Loucy (cell line): ENCODE results near the gene RFXAP.

Experiments
- H2AFZ ChIP-seq: fragments of 200-600 bp; sonication (generic); 2 replicates; pipeline ENCODE4 v1.6.0; 2016; ENCODE audit warnings: antibody characterized with exemption, mild to moderate bottlenecking, low read length, moderate library complexity
- H3F3A ChIP-seq: fragments of 200-600 bp; 2 replicates; pipeline ENCODE4 v1.6.0; 2016; ENCODE audit warnings: antibody characterized with exemption, low read depth, mild to moderate bottlenecking
- H3K27me3 ChIP-seq: fragments of 200-600 bp; sonication (generic); 2 replicates; pipeline ENCODE4 v1.6.1; 2014; ENCODE audit warnings: low read length, mild to moderate bottlenecking; ENCODE audit not compliant: insufficient read depth, poor library complexity, severe bottlenecking
- H3K36me3 ChIP-seq: fragments of 200-600 bp; sonication (generic); 2 replicates; pipeline ENCODE4 v1.6.1; 2016; ENCODE audit warnings: low read length; ENCODE audit not compliant: insufficient read depth
- H3K4me1 ChIP-seq: fragments of 200-600 bp; sonication (generic); 2 replicates; pipeline ENCODE4 v1.5.1; 2014; ENCODE audit warnings: low read length, mild to moderate bottlenecking; ENCODE audit not compliant: insufficient read depth, poor library complexity, severe bottlenecking
- H3K4me2 ChIP-seq: fragments of 200-600 bp; sonication (generic); 2 replicates; pipeline ENCODE4 v1.6.0; 2014; ENCODE audit warnings: antibody characterized with exemption, low read length, low read depth, mild to moderate bottlenecking; ENCODE audit not compliant: poor library complexity, severe bottlenecking
- H3K4me3 ChIP-seq: fragments of 200-600 bp; sonication (generic); 2 replicates; pipeline ENCODE4 v1.5.1; 2014; ENCODE audit warnings: low read length, mild to moderate bottlenecking, mixed read lengths; ENCODE audit not compliant: poor library complexity, severe bottlenecking
- H3K79me2 ChIP-seq: fragments of 200-600 bp; sonication (generic); 2 replicates; pipeline ENCODE4 v1.6.1; 2014; ENCODE audit warnings: low read length; ENCODE audit not compliant: insufficient read depth
- H3K9ac ChIP-seq: fragments of 200-600 bp; sonication (generic); 2 replicates; pipeline ENCODE4 v1.6.0; 2014; ENCODE audit warnings: mild to moderate bottlenecking, low read depth, low read length, moderate library complexity; ENCODE audit not compliant: poor library complexity, severe bottlenecking
- H3K9me2 ChIP-seq: fragments of 200-600 bp; sonication (generic); replicated peaks from 2 replicates; pipeline ENCODE4 v1.6.1; 2016; ENCODE audit warnings: low read depth, low read length, mixed read lengths
- H3K9me3 ChIP-seq: fragments of 200-600 bp; sonication (generic); 2 replicates; pipeline ENCODE4 v1.6.1; 2014; ENCODE audit warnings: mild to moderate bottlenecking, antibody characterized with exemption, low read length, low read depth; ENCODE audit not compliant: insufficient read depth
- H4K20me1 ChIP-seq: fragments of 200-600 bp; sonication (generic); 2 replicates; pipeline ENCODE4 v1.6.0; 2014; ENCODE audit warnings: antibody characterized with exemption, low read length, mild to moderate bottlenecking; ENCODE audit not compliant: insufficient read depth, poor library complexity, severe bottlenecking
- EZH2phosphoT487 ChIP-seq: fragments of 200-600 bp; IDR thresholded peaks from 2 replicates; pipeline ENCODE4 v1.6.1; 2018; ENCODE audit warnings: antibody characterized with exemption, mild to moderate bottlenecking, moderate library complexity, borderline replicate concordance
- TF ChIP-seq, protein P1 (sequence below): fragments of 200-600 bp; sonication (generic); conservative IDR thresholded peaks from 2 replicates; pipeline ENCODE4 v1.5.1; 2014; ENCODE audit warnings: mild to moderate bottlenecking, antibody characterized with exemption, low read length

RFXAP gene

DNA sequence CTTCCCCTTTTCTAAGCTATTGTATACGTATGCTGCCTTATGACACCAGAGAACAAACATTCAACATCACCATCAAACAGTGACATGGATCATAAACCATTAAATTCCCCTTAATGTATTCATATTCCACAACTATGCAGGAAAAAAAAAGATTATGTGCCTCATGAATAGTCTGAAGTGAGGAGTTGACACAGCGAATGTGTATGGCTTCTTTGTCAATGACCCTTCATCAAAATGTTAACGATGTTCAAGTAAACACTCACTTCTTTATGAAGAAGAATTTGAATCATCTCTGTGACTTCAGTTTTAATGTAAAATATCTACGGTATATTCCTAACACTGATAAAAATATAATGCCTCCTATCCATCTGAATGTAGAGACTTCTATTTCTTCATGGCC, 56.4 kb downstream of the RFXAP start:
- no peak overlapping the region for H3K9ac ChIP-seq
- H3F3A ChIP-seq = no peaks in the 10 kb centered on the region
- no peak overlapping the region for H2AFZ ChIP-seq
- no peak for TF ChIP-seq EZH2phosphoT487
- TF ChIP-seq, protein P1, sequence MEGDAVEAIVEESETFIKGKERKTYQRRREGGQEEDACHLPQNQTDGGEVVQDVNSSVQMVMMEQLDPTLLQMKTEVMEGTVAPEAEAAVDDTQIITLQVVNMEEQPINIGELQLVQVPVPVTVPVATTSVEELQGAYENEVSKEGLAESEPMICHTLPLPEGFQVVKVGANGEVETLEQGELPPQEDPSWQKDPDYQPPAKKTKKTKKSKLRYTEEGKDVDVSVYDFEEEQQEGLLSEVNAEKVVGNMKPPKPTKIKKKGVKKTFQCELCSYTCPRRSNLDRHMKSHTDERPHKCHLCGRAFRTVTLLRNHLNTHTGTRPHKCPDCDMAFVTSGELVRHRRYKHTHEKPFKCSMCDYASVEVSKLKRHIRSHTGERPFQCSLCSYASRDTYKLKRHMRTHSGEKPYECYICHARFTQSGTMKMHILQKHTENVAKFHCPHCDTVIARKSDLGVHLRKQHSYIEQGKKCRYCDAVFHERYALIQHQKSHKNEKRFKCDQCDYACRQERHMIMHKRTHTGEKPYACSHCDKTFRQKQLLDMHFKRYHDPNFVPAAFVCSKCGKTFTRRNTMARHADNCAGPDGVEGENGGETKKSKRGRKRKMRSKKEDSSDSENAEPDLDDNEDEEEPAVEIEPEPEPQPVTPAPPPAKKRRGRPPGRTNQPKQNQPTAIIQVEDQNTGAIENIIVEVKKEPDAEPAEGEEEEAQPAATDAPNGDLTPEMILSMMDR = no peak
- no peaks in the 10 kb centered on the region for H3K9me2 ChIP-seq
- H4K20me1 ChIP-seq = no peaks in the 10 kb centered on the region
- no peak overlapping the region for H3K4me2 ChIP-seq
- H3K4me3 ChIP-seq = no peak overlapping the region
- no peaks in the 10 kb centered on the region for H3K27me3 ChIP-seq
- H3K36me3 ChIP-seq = no peaks in the 10 kb centered on the region
- H3K9me3 ChIP-seq = no peaks in the 10 kb centered on the region
- no peaks in the 10 kb centered on the region for H3K4me1 ChIP-seq
- H3K79me2 ChIP-seq = no peaks in the 10 kb centered on the region

GRCh38 chr13:36875961-36876360, 56.9 kb downstream of the RFXAP start:
- Histone ChIP-seq H3K9me2 (no peaks in the 10 kb centered on the region), H3K4me2 (no peak overlapping the region), H3K4me3 (no peak overlapping the region), H3K9ac (no peak overlapping the region), H3K4me1 (no peaks in the 10 kb centered on the region), H4K20me1 (no peaks in the 10 kb centered on the region), H3F3A (no peaks in the 10 kb centered on the region), H3K9me3 (no peaks in the 10 kb centered on the region), H3K27me3 (no peaks in the 10 kb centered on the region), H2AFZ (no peak overlapping the region), H3K79me2 (no peaks in the 10 kb centered on the region), H3K36me3 (no peaks in the 10 kb centered on the region)
- TF ChIP-seq, protein P1 = no peak
- no peak for TF ChIP-seq EZH2phosphoT487
